Measurements from ENCODE around the gene KRT78.
"Not testable (repeated sequence)": the region's sequence is repeated elsewhere in the genome, so short reads cannot be mapped to it uniquely, and the experiment has no call there.

The KRT78 gene

DNA sequence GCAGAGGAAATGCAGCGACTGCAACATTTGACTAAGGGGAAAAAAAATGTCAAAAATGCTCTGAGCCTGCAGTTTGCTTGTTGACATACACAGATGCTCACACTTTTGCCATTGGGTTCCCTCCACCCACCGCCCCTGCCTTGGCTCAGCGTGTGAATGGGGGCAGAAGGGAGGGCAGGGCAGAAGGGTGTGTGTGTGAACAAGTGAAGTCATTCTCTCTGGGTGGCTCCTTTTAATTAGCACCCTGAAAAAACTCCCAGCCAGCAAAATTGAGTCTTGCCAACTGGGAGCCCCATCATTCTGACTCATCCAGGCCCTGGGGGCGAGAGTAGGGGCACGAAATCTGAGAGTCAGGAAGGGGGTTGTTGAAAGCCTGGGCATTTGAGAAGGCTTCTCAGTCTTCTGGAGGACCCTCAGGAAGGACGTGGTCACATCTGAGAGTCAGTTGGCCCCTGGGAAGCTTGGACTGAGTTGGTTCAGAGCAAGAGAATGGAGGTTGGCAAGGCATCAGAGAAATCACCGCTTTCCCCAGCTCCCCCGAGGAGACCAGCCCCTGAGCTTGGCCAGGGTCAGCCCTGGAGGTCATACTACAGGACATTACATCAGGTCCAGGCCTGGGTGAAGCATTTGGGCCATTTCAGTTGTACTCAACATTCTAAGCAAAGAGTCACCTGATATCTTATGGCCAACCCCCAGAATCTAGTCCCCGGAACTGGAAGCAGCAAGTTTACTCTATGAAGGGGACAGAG is 22.7 kb upstream of the KRT78 start:
- no peak for DNase-seq

DNA sequence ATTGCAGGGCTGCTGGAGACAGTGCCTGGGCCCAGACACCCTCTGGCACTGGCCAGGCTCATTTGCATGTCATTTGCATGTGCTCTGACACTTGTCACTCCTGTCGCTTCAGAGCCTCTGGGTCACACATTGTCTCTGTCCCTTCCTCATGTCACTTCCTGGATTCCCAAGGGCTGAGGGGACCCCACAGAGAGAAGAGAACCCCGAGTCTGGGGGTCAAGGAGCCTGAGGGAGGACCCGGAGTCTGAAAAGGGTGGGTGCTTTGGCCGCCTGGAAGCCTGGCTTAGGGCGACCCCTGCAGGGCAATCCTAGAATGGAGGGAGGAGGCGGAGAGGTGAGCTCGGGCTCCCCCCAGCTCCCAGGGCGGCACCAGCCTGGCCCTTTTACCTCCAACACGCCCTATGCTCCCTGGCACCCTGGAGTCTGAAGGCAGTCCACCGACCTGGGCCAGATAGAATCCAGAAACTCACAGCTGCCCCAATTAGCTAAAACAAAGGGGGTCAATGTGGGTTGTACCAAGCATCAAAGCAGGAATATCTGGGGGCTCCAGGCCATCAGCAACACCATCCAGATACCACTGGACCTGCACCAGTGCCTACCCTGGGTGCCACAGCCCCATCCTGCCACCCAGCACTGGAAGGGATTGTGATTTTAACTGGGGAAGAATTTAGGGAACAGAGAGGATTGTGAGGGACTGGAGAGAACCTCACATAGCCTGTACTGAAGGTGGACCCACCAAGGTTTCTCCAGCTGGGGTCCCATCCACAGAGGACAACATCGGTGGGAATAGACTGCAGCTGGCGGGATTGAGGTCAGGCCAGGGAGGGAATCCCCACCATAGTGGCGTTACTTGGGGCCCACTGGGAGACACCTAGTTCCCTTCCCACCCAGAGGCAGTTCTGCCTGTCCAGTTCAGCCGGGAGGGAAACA is 21.8 kb upstream of the KRT78 start:
- DNase-seq: peak; percentile 82

- peak; percentile 77 for DNase-seq
These were observed 18.8 kb upstream of the KRT78 start for GRCh38 chr12:52867642-52868041.

GRCh38 chr12:52867152-52867551 is 18.4 kb upstream of the KRT78 start:
- DNase-seq: no peak

DNA sequence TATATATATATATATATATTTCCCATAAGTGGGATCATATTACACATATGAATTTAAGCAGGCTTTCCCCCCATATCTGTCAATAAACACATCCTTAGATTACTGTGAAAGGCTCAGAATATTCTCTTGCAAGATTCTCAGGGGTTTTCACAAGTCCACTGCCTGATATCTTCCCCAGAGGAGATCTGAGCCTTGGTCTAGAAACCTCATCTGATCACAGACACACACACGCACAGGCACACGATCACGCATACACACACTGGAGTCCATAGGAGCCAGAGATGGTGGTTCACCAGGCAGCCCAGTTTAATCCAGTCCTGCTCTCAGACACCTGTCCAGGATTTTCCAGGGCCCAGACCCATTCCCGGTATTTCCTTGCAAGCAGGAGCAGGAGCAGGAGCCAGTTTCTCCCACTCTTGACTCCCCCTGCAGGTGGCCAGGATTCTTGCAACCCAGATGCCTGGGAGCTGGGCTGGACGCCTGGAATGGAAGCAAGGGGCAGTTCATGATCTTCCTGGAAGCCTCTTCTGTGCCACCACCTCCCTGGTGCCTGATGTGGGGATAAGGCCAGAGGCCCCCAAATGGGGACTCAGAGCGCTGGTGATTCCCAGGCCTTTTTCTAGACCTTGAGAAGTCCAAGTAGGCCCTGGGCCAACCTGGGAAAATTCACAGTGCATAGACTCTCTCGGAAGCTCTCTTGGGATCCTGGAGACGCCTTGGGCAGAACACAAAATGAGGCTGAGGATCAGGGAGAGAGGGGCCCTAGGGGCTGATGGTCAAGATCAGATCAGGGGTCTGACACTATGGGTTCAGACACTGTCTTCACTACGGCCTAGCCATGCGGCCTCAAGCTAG is 16.5 kb upstream of the KRT78 start:
- DNase-seq: peak; percentile 13

GRCh38 chr12:52862023-52862422 is 13.2 kb upstream of the KRT78 start:
- no peak for DNase-seq

DNA sequence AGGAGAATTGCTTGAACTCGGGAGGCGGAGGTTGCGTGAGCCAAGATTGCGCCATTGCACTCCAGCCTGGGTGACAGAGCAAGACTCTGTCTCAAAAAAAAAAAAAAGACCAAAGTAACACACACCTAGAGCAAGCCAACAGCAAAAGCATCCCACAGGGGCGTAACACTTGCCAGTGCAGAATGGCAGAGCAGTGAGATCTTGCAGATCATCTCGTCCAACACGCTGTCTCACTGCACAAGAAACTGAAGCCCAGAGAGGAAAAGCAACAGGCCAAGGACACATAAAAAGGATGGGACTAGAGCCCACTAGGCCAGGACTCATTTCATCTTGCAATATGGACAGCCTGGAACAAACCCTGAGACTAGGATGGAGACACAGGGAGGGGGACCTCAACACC is 12.7 kb upstream of the KRT78 start:
- no peak for DNase-seq

- DNase-seq: no peak
These were observed 11.5 kb upstream of the KRT78 start for GRCh38 chr12:52860102-52860823.

DNA sequence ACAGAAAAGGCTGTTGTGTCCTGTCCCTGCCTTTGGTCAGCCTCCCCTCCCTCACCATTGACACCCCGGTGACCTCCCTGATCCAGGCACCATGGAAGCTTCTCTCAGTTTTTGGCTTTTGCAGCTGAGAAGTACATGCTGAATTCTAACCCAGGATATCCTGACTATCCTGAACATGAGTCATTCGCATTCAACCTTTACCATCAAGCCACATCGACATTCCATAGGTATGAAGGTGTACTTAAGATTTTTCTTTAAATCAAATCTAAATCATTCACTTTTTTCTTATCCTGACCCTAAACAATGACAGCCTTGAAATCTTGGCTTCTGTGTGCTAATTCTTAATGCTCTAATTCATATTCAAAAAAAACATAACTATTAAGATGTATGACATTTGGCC is 8.7 kb upstream of the KRT78 start:
- DNase-seq: no peak

- no peak for DNase-seq
These were observed 8.0 kb upstream of the KRT78 start for GRCh38 chr12:52856787-52857186.

GRCh38 chr12:52856077-52856476 is 7.3 kb upstream of the KRT78 start:
- DNase-seq: not testable (repeated sequence)

DNA sequence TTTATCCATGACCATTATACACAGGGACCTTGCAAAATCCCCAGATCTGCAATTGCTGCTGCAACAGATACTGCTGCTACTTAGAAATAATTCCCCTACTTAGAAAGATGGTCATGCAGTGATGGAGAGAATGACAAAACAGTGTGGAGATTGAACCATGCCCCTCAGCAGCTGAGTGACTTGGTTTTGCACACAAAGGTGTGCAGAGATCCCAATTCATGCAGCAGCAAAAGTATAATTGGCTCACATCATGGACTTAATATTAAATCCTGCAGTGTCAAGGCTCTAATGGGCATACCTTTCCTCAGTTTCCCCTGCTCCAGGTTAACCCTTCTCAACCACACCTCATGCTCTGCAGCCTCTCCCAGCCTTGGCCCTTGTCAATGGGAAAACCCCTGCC is 3.0 kb upstream of the KRT78 start:
- DNase-seq: no peak

- DNase-seq: no peak
These were observed 1.9 kb upstream of the KRT78 start for GRCh38 chr12:52850681-52851080.

- DNase-seq: no peak
These were observed 717 bp upstream of the KRT78 start for GRCh38 chr12:52849511-52849910.

GRCh38 chr12:52847335-52848102 is 1.3 kb downstream of the KRT78 start:
- DNase-seq: no peak

- DNase-seq: no peak
These were observed 2.3 kb downstream of the KRT78 start for GRCh38 chr12:52846356-52846970.

- no peak for DNase-seq
These were observed 2.8 kb downstream of the KRT78 start for GRCh38 chr12:52845946-52846345.

GRCh38 chr12:52844386-52844785 is 4.4 kb downstream of the KRT78 start:
- no peak for DNase-seq

DNA sequence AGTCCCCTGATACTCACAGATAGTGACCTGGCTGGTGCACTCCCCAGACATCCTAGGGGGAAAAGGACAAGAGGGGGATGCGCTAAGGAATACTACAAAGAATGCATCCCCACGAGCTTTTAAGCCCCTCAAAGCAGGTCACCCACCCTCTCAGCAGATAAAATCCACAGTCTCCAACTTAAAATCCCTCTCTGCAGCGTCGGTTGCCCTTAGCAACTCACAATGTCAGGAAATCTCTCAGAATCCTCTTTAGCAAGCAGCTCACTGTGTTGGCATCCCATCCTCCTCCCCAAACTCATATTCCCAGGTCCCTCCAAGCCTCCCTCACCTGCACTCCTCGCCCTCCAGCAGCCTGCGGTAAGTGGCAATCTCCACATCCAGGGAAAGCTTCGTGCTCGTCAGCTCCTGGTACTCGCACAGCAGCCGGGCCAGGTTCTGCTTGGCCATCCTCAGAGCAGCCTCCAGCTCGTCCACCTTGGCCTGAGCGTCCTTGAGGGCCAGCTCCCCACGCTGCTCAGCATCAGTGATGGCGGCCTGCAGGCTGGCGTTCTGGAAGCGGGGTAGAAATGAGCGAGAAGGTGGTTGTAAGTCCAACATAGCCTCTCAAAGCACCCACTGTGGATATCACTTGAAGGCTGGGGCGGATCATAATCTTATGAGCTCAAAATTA is 9.2 kb downstream of the KRT78 start:
- DNase-seq: no peak

DNA sequence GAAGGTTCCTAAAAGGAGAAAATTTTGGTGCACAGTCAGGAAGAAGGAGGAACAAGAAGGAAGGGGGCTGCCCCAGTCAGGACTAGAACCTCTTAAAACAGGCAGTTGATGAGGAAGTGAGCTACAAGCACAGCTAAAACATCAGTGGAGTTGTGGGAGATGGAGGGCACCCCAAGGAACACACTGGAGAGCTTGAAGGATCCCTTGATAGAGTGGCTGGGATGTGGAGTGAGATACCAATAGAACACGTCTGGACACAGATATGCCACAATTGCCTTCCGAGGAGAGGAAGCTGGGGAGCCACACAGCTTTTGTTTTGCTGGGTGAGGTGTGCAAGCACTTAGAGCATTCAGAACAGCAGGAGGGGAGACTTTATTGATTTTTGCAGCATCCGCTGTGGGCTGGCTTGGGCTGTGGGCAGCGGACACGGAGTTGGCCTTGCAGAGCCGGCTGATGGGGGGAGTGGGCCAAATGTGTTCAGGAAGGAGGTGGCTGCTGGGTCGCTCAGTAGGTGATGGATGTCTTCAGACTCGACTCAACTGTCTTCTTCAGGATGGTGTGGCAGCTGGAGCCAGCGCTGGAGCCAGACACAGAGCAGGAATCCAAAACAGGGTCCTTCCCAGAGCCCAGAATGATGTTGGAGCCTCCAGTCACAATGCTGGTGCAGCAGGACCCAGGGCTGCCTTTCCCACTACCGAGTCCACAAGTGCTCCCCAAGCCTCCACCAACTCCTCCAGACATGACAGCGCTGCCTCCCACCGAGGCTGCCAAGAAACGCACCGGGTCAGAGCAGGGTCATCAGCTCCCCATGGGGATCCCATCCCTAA is 10.0 kb downstream of the KRT78 start:
- DNase-seq: no peak

Data from CD4-positive, alpha-beta T cell treated with Interleukin-6 for 4 hours (primary cell).